ENCODE results near the gene HMGCLL1.

Gene HMGCLL1

DNA sequence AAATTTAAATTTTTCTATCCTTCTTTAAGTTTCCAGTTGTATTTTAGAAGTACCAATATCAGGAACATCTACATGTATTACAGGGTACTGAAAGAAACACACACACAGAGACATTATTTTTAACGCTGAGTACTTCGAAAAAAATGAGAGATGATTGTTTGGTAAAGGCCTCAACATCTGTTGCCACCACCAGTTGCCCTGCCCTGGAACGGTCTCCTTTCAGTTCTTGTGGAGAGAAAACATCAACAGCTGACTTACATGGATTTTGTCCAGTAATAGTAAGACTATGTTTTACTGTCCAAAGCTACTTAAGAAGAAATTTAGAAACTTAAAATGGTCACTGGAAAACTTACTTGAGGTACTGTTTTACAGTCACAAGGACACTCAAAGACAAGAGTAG, 16.7 kb downstream of the HMGCLL1 start:
- DNase-seq = no peak
- TF ChIP-seq POLR2A (IDR thresholded peaks at IDR 0.05; ENCODE audit: low read length) (no peak), GATA1 (IDR thresholded peaks at IDR 0.05; ENCODE audit: low read depth, low read length) (no peak)

DNA sequence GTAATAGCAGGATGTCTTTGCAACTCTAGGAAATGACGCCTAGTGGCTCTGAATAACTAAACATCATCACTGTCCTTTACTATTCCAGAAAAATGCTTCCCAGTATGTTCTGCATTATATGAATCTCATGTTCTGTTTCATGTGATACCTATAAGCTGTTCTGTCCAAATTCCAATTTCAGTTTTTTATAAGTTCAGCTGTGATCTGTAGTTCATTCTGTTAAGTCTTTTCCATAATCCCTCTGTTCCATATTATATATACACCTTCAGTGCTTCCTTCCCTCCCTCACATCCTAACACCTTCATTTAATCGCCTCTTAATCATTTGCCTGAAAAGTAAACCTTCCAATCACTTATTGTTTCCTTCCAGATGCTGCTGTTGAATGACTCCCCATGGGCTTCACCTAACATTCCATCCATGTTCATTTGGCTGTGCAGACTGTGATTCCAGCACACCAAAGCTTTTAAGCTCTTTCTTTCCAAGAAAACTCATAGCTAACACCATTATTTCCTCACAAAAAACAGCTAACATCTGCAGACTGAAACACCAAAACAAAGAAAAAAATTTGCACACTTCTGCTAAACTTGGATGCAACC, 18.6 kb downstream of the HMGCLL1 start:
- TF ChIP-seq POLR2A (IDR thresholded peaks at IDR 0.05; ENCODE audit: low read length) = no peak
- TF ChIP-seq GATA1 (IDR thresholded peaks at IDR 0.05; ENCODE audit: low read depth, low read length) = no peak
- DNase-seq = no peak

DNA sequence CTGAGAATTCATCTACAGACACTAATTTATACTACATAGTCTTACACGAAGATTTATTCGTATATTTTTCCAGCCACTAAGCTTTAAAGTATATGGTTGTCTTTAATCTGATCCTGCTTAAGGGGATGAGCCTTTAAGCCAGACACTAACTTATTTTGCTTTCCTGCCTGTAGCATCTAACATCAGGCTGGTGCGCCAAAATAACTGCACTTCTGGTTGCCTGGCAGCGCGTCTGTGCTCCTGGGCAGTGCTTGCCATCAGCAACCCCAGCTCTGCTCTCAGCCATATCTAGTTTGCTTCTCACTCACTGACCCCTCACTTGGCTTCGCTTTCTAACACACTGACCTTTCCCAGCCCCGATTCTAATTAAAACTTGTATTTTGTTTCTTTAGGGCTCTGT, 21.8 kb downstream of the HMGCLL1 start:
- no peak for DNase-seq
- no peak for TF ChIP-seq POLR2A (IDR thresholded peaks at IDR 0.05; ENCODE audit: low read length)
- TF ChIP-seq GATA1 (IDR thresholded peaks at IDR 0.05; ENCODE audit: low read depth, low read length) = no peak

DNA sequence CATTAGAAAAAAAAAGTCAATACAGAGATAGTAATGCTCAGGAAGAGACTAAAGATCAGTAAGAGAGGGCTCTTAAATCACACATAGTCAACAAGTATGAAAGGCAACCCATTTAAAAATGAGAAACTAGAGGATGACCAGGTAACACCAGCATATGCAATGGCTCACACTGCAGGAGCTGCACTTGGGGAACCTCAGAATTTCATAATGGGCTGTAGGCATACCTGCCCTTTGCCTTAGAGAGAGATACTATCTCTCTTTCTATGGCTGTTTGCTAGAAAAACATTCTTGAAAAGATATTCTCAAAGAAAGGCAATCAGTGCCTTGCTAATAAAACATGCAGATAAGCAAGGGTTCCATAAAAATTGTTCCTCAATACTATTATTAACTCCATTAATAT, 33.2 kb downstream of the HMGCLL1 start:
- TF ChIP-seq GATA1 (IDR thresholded peaks at IDR 0.05; ENCODE audit: low read depth, low read length) (no peak), POLR2A (IDR thresholded peaks at IDR 0.05; ENCODE audit: low read length) (no peak)
- no peak for DNase-seq

DNA sequence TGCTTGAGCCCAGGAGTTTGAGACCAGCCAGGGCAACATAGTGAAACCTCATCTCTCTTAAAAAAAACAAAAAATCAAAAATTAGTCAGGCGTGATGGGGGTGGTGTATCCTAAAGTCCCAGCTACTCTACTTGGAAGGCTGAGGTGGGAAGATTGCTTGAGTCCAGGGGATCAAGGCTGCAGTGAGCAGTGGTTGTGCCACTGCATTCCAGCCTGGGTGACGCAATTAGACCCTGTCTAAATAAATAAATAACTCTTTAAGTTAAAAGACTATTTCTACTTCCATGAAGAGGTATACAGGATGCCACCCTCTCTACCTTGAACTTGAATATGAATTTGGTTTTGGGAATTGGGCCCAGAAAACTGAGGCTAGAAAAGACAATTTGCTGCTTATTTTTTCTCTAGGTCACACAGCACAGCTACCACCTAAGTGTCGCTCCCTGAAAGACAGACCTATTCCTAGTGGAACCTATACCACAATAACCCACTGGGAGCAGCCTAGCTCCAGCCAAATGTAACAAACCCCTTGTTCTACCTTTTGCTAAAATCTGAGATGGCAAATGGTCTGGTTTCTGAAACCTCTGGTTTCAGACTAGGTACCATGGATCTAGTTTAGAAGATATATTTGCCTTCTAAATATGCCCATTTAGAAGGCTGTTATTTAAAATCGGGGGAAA, 35.2 kb downstream of the HMGCLL1 start:
- TF ChIP-seq GATA1 (IDR thresholded peaks at IDR 0.05; ENCODE audit: low read depth, low read length) (no peak), POLR2A (IDR thresholded peaks at IDR 0.05; ENCODE audit: low read length) (no peak)
- DNase-seq = no peak

DNA sequence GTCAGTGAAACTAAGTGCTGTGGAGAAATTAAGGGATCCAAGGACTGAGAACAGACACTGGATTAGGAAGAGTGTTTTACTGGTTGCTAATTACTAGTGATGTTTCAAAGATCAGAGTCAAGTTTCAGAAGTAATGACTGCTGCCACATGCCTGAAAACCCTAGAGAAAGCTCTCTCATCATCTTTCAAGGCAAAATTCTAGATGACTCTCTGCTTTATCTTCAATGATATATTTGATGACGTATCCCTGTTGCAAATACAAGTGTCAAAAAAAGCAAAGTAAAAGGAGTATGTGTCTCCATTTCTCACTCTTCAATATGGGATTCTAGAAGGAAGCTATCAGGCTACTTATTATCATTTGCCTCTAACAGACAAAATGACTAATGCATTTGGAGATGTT, 38.0 kb downstream of the HMGCLL1 start:
- no peak for DNase-seq
- TF ChIP-seq POLR2A (IDR thresholded peaks at IDR 0.05; ENCODE audit: low read length) (no peak), GATA1 (IDR thresholded peaks at IDR 0.05; ENCODE audit: low read depth, low read length) (no peak)

DNA sequence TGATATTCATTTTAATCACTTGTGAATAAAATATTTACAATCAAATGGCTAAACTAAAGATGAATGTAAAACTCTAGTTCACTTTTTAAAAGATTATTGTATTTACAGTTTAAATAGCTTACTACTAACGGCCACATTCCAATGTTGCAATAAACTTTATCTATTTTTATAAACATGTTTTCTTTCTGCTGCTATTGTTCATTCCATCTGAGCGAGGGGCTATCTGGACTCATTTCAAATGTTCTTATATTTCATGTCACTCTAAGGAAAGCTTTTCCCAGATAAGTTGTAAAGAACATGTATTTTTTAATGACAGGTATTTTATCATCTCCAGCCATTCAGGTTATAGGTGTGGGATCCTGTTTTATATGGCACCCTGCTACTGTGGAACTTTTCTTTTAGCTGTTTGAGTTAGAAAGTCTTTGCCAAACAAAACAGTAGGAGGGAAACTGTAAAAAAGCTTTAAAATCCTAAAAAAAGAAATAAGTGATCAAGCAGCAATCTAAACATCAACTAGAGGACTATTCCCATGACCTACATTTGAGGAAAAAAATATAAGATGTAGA, 42.5 kb downstream of the HMGCLL1 start:
- no peak for TF ChIP-seq GATA1 (IDR thresholded peaks at IDR 0.05; ENCODE audit: low read depth, low read length)
- no peak for DNase-seq

DNA sequence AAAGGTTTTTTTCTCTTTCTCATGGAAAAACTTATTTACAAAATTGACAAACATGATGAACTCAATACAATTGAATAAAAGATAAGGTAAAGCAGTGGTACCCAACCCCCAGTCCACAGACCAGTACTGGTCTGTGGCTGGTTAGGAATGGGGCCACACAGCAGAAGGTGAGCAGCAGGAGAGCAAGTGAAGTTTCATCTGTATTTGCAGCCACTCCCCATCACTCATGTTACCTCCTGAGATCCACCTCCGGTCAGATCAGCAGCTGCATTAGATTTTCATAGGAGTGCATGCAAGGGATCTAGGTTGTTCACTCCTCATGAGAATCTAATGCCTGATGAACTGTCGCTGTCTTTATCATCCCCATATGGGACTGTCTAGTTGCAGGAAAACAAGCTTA, 47.5 kb downstream of the HMGCLL1 start:
- DNase-seq = no peak
- TF ChIP-seq POLR2A (IDR thresholded peaks at IDR 0.05; ENCODE audit: low read length) = no peak
- no peak for TF ChIP-seq GATA1 (IDR thresholded peaks at IDR 0.05; ENCODE audit: low read depth, low read length)

DNA sequence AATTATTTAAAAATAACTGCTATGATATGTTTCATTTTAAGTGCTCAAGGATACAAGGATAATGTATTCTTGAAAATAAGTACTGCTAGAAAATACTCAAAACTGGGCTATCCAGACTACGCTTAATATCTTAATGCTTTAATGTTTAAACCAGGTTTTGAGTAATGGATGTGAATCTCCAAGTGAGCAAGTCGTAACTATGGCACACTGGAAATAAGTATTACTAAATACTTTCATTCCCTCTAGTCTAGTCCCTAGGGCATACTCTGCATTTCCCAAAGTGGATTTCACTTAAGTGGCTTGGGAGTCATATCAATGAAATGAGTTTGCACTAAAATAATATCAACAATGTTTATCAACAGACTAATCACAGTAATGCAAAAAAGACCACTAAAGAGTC, 48.1 kb downstream of the HMGCLL1 start:
- DNase-seq = no peak
- no peak for TF ChIP-seq GATA1 (IDR thresholded peaks at IDR 0.05; ENCODE audit: low read depth, low read length)
- no peak for TF ChIP-seq POLR2A (IDR thresholded peaks at IDR 0.05; ENCODE audit: low read length)

DNA sequence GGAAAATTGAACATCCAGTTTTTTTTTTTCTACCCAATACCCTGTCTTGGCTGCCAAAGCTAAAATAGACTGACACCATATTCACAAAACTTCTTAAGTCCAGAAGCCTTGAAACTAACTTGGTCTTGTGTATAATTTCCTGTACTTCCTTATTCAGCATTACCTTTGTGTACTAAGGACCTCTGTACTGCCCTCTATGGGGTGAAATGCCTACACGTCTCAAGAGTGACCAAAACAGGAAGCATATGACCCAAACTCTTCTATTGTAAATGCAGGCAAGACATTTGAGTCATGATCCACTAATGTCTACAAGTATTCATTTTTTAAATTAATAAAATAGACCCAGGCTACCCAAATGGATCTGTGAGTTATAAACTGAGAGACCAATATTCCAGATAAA, 50.4 kb downstream of the HMGCLL1 start:
- DNase-seq = peak in 1 of 2 experiments; percentile 5
- TF ChIP-seq GATA1 (IDR thresholded peaks at IDR 0.05; ENCODE audit: low read depth, low read length) (no peak), POLR2A (IDR thresholded peaks at IDR 0.05; ENCODE audit: low read length) (no peak)

DNA sequence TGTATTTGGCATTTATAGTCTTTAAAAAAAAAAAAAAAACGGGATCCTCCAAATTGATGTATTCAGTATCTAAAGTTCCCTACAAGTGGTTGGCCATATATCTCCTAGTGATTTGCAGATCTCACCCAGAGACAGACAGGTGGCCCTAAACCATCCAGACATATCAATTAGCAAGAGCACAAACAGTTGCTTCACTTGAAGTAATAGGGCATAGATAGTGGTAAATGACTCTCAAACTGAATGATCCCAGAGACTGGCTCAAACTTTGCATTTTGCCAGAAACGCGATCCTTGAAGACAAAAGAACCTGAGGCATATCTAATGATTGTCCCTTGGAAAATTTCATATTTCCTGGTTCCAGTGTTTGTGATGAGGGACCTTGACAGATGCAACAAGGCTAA, 54.6 kb downstream of the HMGCLL1 start:
- TF ChIP-seq POLR2A (IDR thresholded peaks at IDR 0.05; ENCODE audit: low read length) = no peak
- no peak for TF ChIP-seq GATA1 (IDR thresholded peaks at IDR 0.05; ENCODE audit: low read depth, low read length)
- no peak for DNase-seq

DNA sequence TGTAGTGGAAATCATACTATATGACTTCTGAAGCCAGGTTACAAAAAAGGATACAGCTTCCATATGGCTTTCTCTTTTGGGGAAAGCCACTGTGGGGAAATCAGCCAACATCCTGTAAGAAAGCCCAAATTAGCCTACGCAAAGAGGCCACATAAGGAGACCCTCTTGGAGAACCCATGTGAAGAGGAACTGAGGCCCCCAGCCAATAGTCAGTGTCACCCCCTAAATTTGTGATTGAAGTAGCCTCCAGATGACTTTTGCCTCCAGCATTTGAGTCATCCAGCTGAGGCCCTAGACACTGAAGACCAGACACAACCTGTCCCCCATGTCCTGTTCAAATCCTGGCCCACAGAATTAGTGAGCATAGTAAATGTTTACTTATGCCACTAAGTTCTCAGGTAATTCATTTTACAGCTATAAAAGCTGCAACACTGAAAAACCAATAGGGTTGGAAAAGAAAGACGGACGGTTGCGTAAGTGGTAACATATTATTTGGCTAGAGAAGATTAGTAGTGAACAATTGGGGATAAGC, 60.4 kb downstream of the HMGCLL1 start:
- TF ChIP-seq POLR2A (IDR thresholded peaks at IDR 0.05; ENCODE audit: low read length) (no peak), GATA1 (IDR thresholded peaks at IDR 0.05; ENCODE audit: low read depth, low read length) (no peak)
- no peak for DNase-seq

DNA sequence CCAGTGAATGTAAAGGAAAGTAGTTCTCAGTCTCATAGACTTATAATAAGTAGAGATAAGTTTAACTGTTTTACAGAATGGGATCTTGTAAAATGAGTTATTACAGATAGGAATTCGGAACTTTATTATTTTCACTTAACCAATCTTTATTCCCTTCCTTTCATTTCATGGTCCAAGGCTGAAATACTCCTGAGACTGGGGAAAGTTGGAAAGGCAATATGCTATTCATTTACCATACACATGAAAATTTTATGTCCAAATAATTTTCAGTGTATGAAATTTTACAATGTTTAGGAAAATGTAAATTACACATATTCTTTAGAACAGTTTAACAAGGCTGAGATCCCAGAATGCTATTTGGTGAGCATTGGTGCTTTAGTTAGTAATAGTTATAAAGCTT, 62.3 kb downstream of the HMGCLL1 start:
- DNase-seq = no peak
- TF ChIP-seq POLR2A (IDR thresholded peaks at IDR 0.05; ENCODE audit: low read length) = no peak
- TF ChIP-seq GATA1 (IDR thresholded peaks at IDR 0.05; ENCODE audit: low read depth, low read length) = no peak

DNA sequence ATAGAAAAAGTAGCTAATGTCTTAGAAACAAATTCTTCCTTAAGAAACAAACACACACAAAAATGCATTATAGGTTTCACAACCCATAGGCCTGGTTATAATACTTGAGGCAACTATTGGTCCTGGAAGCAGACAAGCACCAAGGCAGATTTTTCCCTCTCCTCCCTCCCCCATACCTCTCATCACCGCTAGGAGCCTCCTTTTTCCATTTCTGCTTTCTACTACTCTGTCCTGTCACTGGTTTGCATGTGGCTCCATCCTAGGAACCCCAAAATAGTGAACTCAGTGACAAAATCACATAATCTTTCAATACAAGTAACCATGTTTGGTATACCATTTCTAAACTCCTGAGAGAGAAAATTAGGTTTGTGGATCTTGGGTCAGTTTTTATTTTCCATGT, 66.1 kb downstream of the HMGCLL1 start:
- no peak for TF ChIP-seq GATA1 (IDR thresholded peaks at IDR 0.05; ENCODE audit: low read depth, low read length)
- DNase-seq = no peak

All from erythroblast (primary cell).